ENCODE data around the gene PLAU.

- no peak for TF ChIP-seq EZH2phosphoT487 (IDR thresholded peaks at IDR 0.05; ENCODE audit: low read depth)
- no peak for TF ChIP-seq CTCF (IDR thresholded peaks at IDR 0.05; ENCODE audit: low read depth, low read length)
Measured at GRCh38 chr10:73932620-73933112, 21.7 kb downstream of the PLAU start.
